K562 (cell line): Measurements from ENCODE around the gene PHACTR3. TPM values are rescaled to one million over a fixed set of nuclear protein-coding genes. Genes with fewer than 3 reads are reported as not detected.

Experiments
- ATAC-seq: fragments of 200-7000 bp; cut with Tn5 transposase; 3 replicates; pipeline ENCODE4 v1.9.1; 2020; ENCODE audit warnings: moderate library complexity
- BruUV-seq: library from RNA; stranded (reverse); fragments of 400-500 nt; replicated peaks from 2 replicates; lab custom pipeline; 2021; lab: Mats Ljungman, UMichigan
- CTCF ChIA-PET: fragments of 300-600 bp; formaldehyde crosslinking; extraction: SDS; loops from one replicate; lab custom pipeline; 2021; ENCODE audit warnings: low intra/inter-chr PET ratio; lab: Yijun Ruan, JAX
- POLR2A ChIA-PET: fragments of 300-600, 350-650 bp; sonication (Branson Sonifier 250); formaldehyde crosslinking; extraction: SDS; loops from one replicate; lab custom pipeline; 2021; ENCODE audit warnings: antibody characterized with exemption, inconsistent platforms; lab: Yijun Ruan, JAX
- DNase-seq, 4 experiments: peaks; one replicate each; pipeline versions ENCODE4 v3.0.0 to v3.0.0-alpha.2; 2011 to 2018; ENCODE audit warnings: low spot score in 3 of 4, mixed read lengths in 3 of 4; ENCODE audit errors: extremely low read depth in 1 of 4
- FAIRE-seq: peaks from 2 replicates; lab custom pipeline; 2011; peaks lifted over from hg19 to GRCh38; lab: Jason Lieb, UNC
- H2AFZ ChIP-seq: 2 replicates; pipeline ENCODE4 v1.6.0; 2011; ENCODE audit warnings: low read depth, low read length, control low read depth, inconsistent platforms
- H3K27ac ChIP-seq: fragments of 200-600 bp; 3 replicates; pipeline ENCODE4 v1.8.0; 2011; ENCODE audit warnings: low read depth, mild to moderate bottlenecking, control low read depth, inconsistent platforms, low read length, moderate library complexity, mixed read lengths; ENCODE audit errors: extremely low read depth
- H3K27me3 ChIP-seq, 2 experiments: fragments of 300-600 bp in 1 of 2; 2 replicates in 1 of 2; 3 replicates in 1 of 2; pipeline versions ENCODE4 v1.6.0 to v1.8.0; 2011; ENCODE audit warnings: inconsistent platforms in 2 of 2, low read length in 2 of 2, mild to moderate bottlenecking in 1 of 2, mixed read lengths in 1 of 2, moderate library complexity in 1 of 2; ENCODE audit not compliant: control insufficient read depth in 2 of 2, insufficient read depth in 2 of 2
- H3K36me3 ChIP-seq: fragments of 300-600 bp; 3 replicates; pipeline ENCODE4 v1.8.0; 2011; ENCODE audit warnings: mild to moderate bottlenecking, low read length, inconsistent platforms; ENCODE audit not compliant: control insufficient read depth, insufficient read depth
- H3K4me1 ChIP-seq, 2 experiments: fragments of 200-600 bp in 1 of 2; replicated peaks in 1 of 2; 2 replicates in 1 of 2; 3 replicates in 1 of 2; pipeline versions ENCODE4 v1.5.1 to v1.8.0; 2011; ENCODE audit warnings: inconsistent platforms in 2 of 2, low read length in 2 of 2, mild to moderate bottlenecking in 1 of 2, mixed read lengths in 1 of 2, moderate library complexity in 1 of 2; ENCODE audit not compliant: control insufficient read depth in 2 of 2, insufficient read depth in 2 of 2
- H3K4me2 ChIP-seq: 2 replicates; pipeline ENCODE4 v1.6.1; 2011; ENCODE audit warnings: low read length, control low read depth, inconsistent platforms, mixed read lengths; ENCODE audit not compliant: insufficient read depth
- H3K4me3 ChIP-seq: fragments of 200-600 bp; sonication (generic), shearing (Covaris generic); 2 replicates; pipeline ENCODE4 v1.5.1; 2016; ENCODE audit warnings: control low read depth, inconsistent platforms
- H3K79me2 ChIP-seq: fragments of 200-600 bp; 3 replicates; pipeline ENCODE4 v1.8.0; 2011; ENCODE audit warnings: low read length, inconsistent platforms; ENCODE audit not compliant: control insufficient read depth, insufficient read depth
- H3K9ac ChIP-seq, 2 experiments: 2 replicates each; pipeline versions ENCODE4 v1.6.0 to v1.6.1; 2011; ENCODE audit warnings: low read depth in 2 of 2, low read length in 2 of 2, control low read depth in 1 of 2, inconsistent platforms in 1 of 2, mild to moderate bottlenecking in 1 of 2, mixed read lengths in 1 of 2; ENCODE audit not compliant: insufficient read depth in 1 of 2
- H3K9me1 ChIP-seq: one replicate; pipeline ENCODE4 v1.6.0; 2011; ENCODE audit warnings: inconsistent platforms, mild to moderate bottlenecking, low read length, moderate library complexity; ENCODE audit not compliant: control insufficient read depth, insufficient read depth
- H3K9me3 ChIP-seq: replicated peaks from 2 replicates; pipeline ENCODE4 v1.5.1; 2011; ENCODE audit warnings: low read depth, low read length, inconsistent platforms; ENCODE audit not compliant: control insufficient read depth, insufficient read depth
- H4K20me1 ChIP-seq: replicated peaks from 2 replicates; pipeline ENCODE4 v1.6.1; 2011; ENCODE audit warnings: low read length, inconsistent platforms, mixed read lengths; ENCODE audit not compliant: control insufficient read depth, insufficient read depth
- DEAF1 ChIP-seq: fragments of 450-650 bp; formaldehyde crosslinking; IDR thresholded peaks from 2 replicates; pipeline ENCODE4 v1.4.0; 2020; ENCODE audit warnings: mild to moderate bottlenecking, moderate library complexity
- MEIS2 ChIP-seq: fragments of 450-650 bp; IDR thresholded peaks from 2 replicates; pipeline ENCODE4 v1.6.1; 2014; ENCODE audit warnings: mild to moderate bottlenecking; ENCODE audit not compliant: partially characterized antibody
- PBX2 ChIP-seq, 2 experiments: IDR thresholded peaks in 1 of 2; conservative IDR thresholded peaks in 1 of 2; 2 replicates each; pipeline ENCODE4 v1.6.1; 2016; ENCODE audit warnings: low read depth in 2 of 2, mild to moderate bottlenecking in 1 of 2, missing compliant biosample characterization in 1 of 2, missing genetic modification characterization in 1 of 2, moderate library complexity in 1 of 2
- PKNOX1 ChIP-seq: fragments of 450-650 bp; IDR thresholded peaks from 2 replicates; pipeline ENCODE4 v1.6.1; 2016
- RB1 ChIP-seq: fragments of 450-650 bp; IDR thresholded peaks from 2 replicates; pipeline ENCODE4 v1.6.1; 2017; ENCODE audit warnings: low read depth, mild to moderate bottlenecking
- WGBS: fragments of 100-300 bp; shearing (Covaris generic); methylation state at CpG from one replicate; pipeline ENCODE4 v1.1.6; 2016; ENCODE audit warnings: low coverage, mixed read lengths; ENCODE audit not compliant: insufficient coverage; ENCODE audit errors: missing lambda C conversion rate; 5-methylcytosine and 5-hydroxymethylcytosine counted together
- in situ Hi-C: fragments of 300-500 bp; cut with MboI; formaldehyde crosslinking; loops from 4 replicates; pipeline ENCODE4 v1.15.0; 2018; ENCODE audit warnings: inconsistent platforms, mixed read lengths
- intact Hi-C: fragments of 100-400 bp; cut with micrococcal nuclease; formaldehyde crosslinking; loops from 2 replicates; pipeline ENCODE4 v1.14.2; 2022
- polyA plus RNA-seq, 8 experiments: library from polyadenylated mRNA; depleted of rRNA in 4 of 8; stranded (reverse) in 5 of 8; unstranded in 3 of 8; fragments of >200 nt; fragmentation: Nextera tagmentation in 2 of 8; fragmentation: Illumina TruSeq in 1 of 8; extraction: Ambion mirVana in 2 of 8; extraction: Trizol in 1 of 8; gene quantifications; 2 replicates each; pipeline versions ENCODE4 v1.2.1 to v1.2.3, GENCODE V29; 2011 to 2014; ENCODE audit warnings: inconsistent platforms in 1 of 8, missing spikeins in 1 of 8
- total RNA-seq, 7 experiments: library from RNA; depleted of rRNA in 6 of 7; stranded (reverse); fragments of >200 nt in 6 of 7; fragmentation: Illumina TruSeq in 2 of 7; extraction: Trizol in 2 of 7; gene quantifications; 2 replicates each; pipeline versions ENCODE4 v1.2.1 to v1.2.3, GENCODE V29; 2011 to 2021; ENCODE audit warnings: low replicate concordance in 1 of 7

Gene PHACTR3
- total and polyA plus RNA-seq, 9 of the 15 experiments (the other 6 are each of a cell fraction or from before 2014, with no cell fraction given): not detected

DNA sequence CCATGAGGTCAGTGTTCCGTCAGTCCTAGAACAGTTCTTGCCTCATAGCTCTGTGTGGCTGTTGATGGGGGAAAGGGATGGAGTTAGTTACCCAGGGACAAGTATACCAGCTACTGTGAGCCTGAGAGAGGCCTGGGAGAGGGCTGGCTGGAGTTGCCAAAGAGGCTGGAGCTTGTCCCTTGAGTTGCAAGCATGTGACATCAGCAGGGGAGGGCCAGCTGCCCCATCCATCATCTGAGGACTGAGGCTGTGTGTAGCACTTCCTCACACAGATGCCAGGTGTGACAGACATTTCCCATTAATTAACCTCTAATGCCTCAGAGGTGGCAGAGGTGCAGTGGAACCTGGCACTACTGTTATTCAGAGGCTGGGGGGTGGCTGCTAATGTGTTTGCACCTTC is 131.6 kb downstream of the PHACTR3 start:
- Histone ChIP-seq H3K9me3 (no peaks in the 10 kb centered on the region), H3K27ac (no peak overlapping the region), H3K36me3 (no peaks in the 10 kb centered on the region), H3K9ac (no peak overlapping the region), H3K4me2 (no peak overlapping the region), H3K4me3 (no peak overlapping the region), H3K79me2 (no peaks in the 10 kb centered on the region), H3K4me1 (no peaks in the 10 kb centered on the region), H3K9me1 (no peaks in the 10 kb centered on the region), H3K27me3 (no peaks in the 10 kb centered on the region; a peak in 1 of 5 replicates), H4K20me1 (no peaks in the 10 kb centered on the region), H2AFZ (no peak overlapping the region)
- ATAC-seq (no peak), FAIRE-seq (no peak), DNase-seq (no peak)
- ChIA-PET POLR2A (interaction anchor here (0.7 kb wide), 1 partner anchor 23 kb away, joined by 3 read pairs; no protein-coding TSS in a partner anchor), CTCF (no interaction called here)
- in situ Hi-C loops: no loop called here
- TF ChIP-seq PKNOX1: peak; percentile 26; the same call in 1 of the 2 replicates
- TF ChIP-seq DEAF1 (CRISPR knock-in tag): no peak
- peak; percentile 54 for TF ChIP-seq MEIS2
- TF ChIP-seq RB1: no peak
- no peak for TF ChIP-seq PBX2 (CRISPR knock-in tag; IDR thresholded peaks at IDR 0.05; ENCODE audit: low read depth)
- TF ChIP-seq PBX2 (tag; conservative IDR thresholded peaks at IDR 0.05; ENCODE audit: low read depth): 0 out of 2 replicates have a peak, but pooled peaks have one; percentile 40
- no TSS peak for BruUV-seq
- intact Hi-C loops: no loop called here
- 0% methylated on average over 1 of the region's 1 CpG for WGBS
